Inflammatory macrophage (primary cell): ENCODE data around the gene PPP1R14C.

Experiments used
- DNase-seq, 2 donors: peaks; one replicate each; pipeline ENCODE4 v3.0.0-alpha.2; 2020 to 2022

The PPP1R14C gene

GRCh38 chr6:150139533-150139932 lies 3.3 kb upstream of the PPP1R14C start:
- no peak for DNase-seq

GRCh38 chr6:150140236-150140969 lies 2.4 kb upstream of the PPP1R14C start:
- no peak for DNase-seq

- DNase-seq: peak; percentile 81 to 84
Measured at GRCh38 chr6:150142097-150142669, 661 bp upstream of the PPP1R14C start.

GRCh38 chr6:150143516-150144293 lies 861 bp downstream of the PPP1R14C start:
- DNase-seq: no peak

GRCh38 chr6:150144294-150144868 lies 1.5 kb downstream of the PPP1R14C start:
- no peak for DNase-seq

GRCh38 chr6:150145427-150145826 lies 2.6 kb downstream of the PPP1R14C start:
- peak in 1 of 2 donors; percentile 21 for DNase-seq

GRCh38 chr6:150145830-150146229 lies 3.0 kb downstream of the PPP1R14C start:
- peak; percentile 28 to 64 for DNase-seq

- no peak for DNase-seq
Measured at GRCh38 chr6:150146436-150146835, 3.6 kb downstream of the PPP1R14C start.

- DNase-seq: no peak
Measured at GRCh38 chr6:150149146-150149545, 6.3 kb downstream of the PPP1R14C start.

- DNase-seq: no peak
Measured at GRCh38 chr6:150150458-150150820, 7.6 kb downstream of the PPP1R14C start.

- no peak for DNase-seq
Measured at GRCh38 chr6:150150821-150151646, 8.2 kb downstream of the PPP1R14C start.

- DNase-seq: peak; percentile 64 to 80
Measured at GRCh38 chr6:150152891-150153876, 10.3 kb downstream of the PPP1R14C start.

GRCh38 chr6:150153905-150154492 lies 11.2 kb downstream of the PPP1R14C start:
- DNase-seq: no peak

- DNase-seq: no peak
Measured at GRCh38 chr6:150156460-150156859, 13.6 kb downstream of the PPP1R14C start.

GRCh38 chr6:150157081-150157480 lies 14.2 kb downstream of the PPP1R14C start:
- no peak for DNase-seq

- DNase-seq: no peak
Measured at GRCh38 chr6:150159757-150160156, 16.9 kb downstream of the PPP1R14C start.

GRCh38 chr6:150163970-150164369 lies 21.1 kb downstream of the PPP1R14C start:
- DNase-seq: no peak

- DNase-seq: no peak
Measured at GRCh38 chr6:150165020-150165702, 22.3 kb downstream of the PPP1R14C start.

GRCh38 chr6:150167479-150167873 lies 24.6 kb downstream of the PPP1R14C start:
- no peak for DNase-seq

- DNase-seq: no peak
Measured at GRCh38 chr6:150169181-150169580, 26.3 kb downstream of the PPP1R14C start.
